Tibial nerve (tissue), 4 donors: Measurements from ENCODE around the gene NLRP9. TPM values are rescaled to one million over a fixed set of nuclear protein-coding genes. Genes with fewer than 3 reads are reported as not detected.

Source experiments
- DNase-seq, 2 donors: peaks; one replicate each; pipeline ENCODE4 v3.0.0-alpha.2; 2019; ENCODE audit warnings: low spot score in 2 of 2
- H3K27ac ChIP-seq, 4 donors: fragments of 200-600 bp; sonication (generic) in 3 of 4; one replicate each; pipeline ENCODE4 v1.5.1; 2017 to 2019; ENCODE audit warnings: mild to moderate bottlenecking in 1 of 4
- H3K27me3 ChIP-seq, 2 donors: fragments of 200-600 bp; sonication (generic) in 1 of 2; one replicate each; pipeline versions ENCODE4 v1.5.1 to v1.6.0; 2017 to 2019
- H3K36me3 ChIP-seq, 3 donors: fragments of 200-600 bp; sonication (generic); one replicate each; pipeline ENCODE4 v1.5.1; 2018 to 2019
- H3K4me1 ChIP-seq, 4 donors: fragments of 200-600 bp; sonication (generic) in 3 of 4; one replicate each; pipeline ENCODE4 v1.5.1; 2017 to 2019
- H3K4me3 ChIP-seq, 4 donors: fragments of 200-600 bp; sonication (generic) in 3 of 4; one replicate each; pipeline ENCODE4 v1.5.1; 2017 to 2019; ENCODE audit warnings: mild to moderate bottlenecking in 1 of 4, moderate library complexity in 1 of 4
- H3K9me3 ChIP-seq, 4 donors: fragments of 200-600 bp; sonication (generic) in 3 of 4; one replicate each; pipeline ENCODE4 v1.5.1; 2017 to 2019
- CTCF ChIP-seq, 5 experiments: fragments of 200-600 bp in 3 of 5; fragments of 450-650 bp in 2 of 5; sonication (generic) in 3 of 5; IDR thresholded peaks; one replicate each; pipeline ENCODE4 v1.5.1; 2016 to 2019; ENCODE audit warnings: antibody characterized with exemption in 5 of 5, mild to moderate bottlenecking in 3 of 5, moderate library complexity in 2 of 5
- EP300 ChIP-seq, 2 donors: sonication (generic); formaldehyde crosslinking; IDR thresholded peaks; one replicate each; pipeline ENCODE4 v1.6.1; 2017; ENCODE audit warnings: antibody characterized with exemption in 2 of 2, mild to moderate bottlenecking in 1 of 2
- POLR2A ChIP-seq, 2 donors: fragments of 450-650 bp; IDR thresholded peaks; one replicate each; pipeline ENCODE4 v1.6.1; 2017; ENCODE audit warnings: antibody characterized with exemption in 2 of 2, mild to moderate bottlenecking in 2 of 2, moderate library complexity in 2 of 2
- WGBS, 2 donors: methylation state at CpG; one replicate each; pipeline ENCODE4 v1.1.5; 2018; 5-methylcytosine and 5-hydroxymethylcytosine counted together
- total RNA-seq, 4 donors: library from RNA; depleted of rRNA; stranded (reverse); fragments of >200 nt; gene quantifications; one replicate each; pipeline ENCODE4 v1.1.0, GENCODE V29; 2016

NLRP9 gene
- total RNA-seq, 4 donors from 2014 or later, result not detected

GRCh38 chr19:55687281-55688201, 50.7 kb downstream of the NLRP9 start:
- H3K4me3 ChIP-seq, result no peak overlapping the region
- H3K27ac ChIP-seq, result peak overlapping the region in 1 of 4 donors; percentile 62
- 87 to 90% methylated on average over 22 of the region's 22 CpGs for WGBS, 2 donors
- peaks cover 0 to 100% (median 46%) of the 10 kb centered on the region in 3 donors for H3K36me3 ChIP-seq
- H3K27me3 ChIP-seq, result no peaks in the 10 kb centered on the region
- H3K4me1 ChIP-seq, result peaks cover 0 to 23% (median 0%) of the 10 kb centered on the region in 4 donors
- no peak for TF ChIP-seq POLR2A (IDR thresholded peaks at IDR 0.05)
- DNase-seq, result no peak
- H3K9me3 ChIP-seq, result no peaks in the 10 kb centered on the region

GRCh38 chr19:55686311-55687050, 51.7 kb downstream of the NLRP9 start:
- Histone ChIP-seq H3K9me3 (no peaks in the 10 kb centered on the region), H3K27me3 (no peaks in the 10 kb centered on the region), H3K27ac (no peak overlapping the region), H3K4me1 (peaks cover 0 to 23% (median 0%) of the 10 kb centered on the region in 4 donors), H3K36me3 (peaks cover 0 to 99% (median 38%) of the 10 kb centered on the region in 3 donors), H3K4me3 (no peak overlapping the region)
- TF ChIP-seq POLR2A (IDR thresholded peaks at IDR 0.05), result no peak
- TF ChIP-seq CTCF (IDR thresholded peaks at IDR 0.05), result no peak
- no peak for TF ChIP-seq EP300 (IDR thresholded peaks at IDR 0.05)
- WGBS, 2 donors, result 82 to 88% methylated on average over 27 to 29 of the region's 29 CpGs
- DNase-seq, result no peak

- TF ChIP-seq POLR2A (IDR thresholded peaks at IDR 0.05), result no peak
- no peak for TF ChIP-seq CTCF (IDR thresholded peaks at IDR 0.05)
- TF ChIP-seq EP300 (IDR thresholded peaks at IDR 0.05), result no peak
- no peak for DNase-seq
- no peaks in the 10 kb centered on the region for H3K27me3 ChIP-seq
- H3K27ac ChIP-seq, result no peak overlapping the region
- WGBS, 2 donors, result 91% methylated on average over 6 of the region's 6 CpGs
- no peaks in the 10 kb centered on the region for H3K9me3 ChIP-seq
- peaks cover 0 to 99% (median 34%) of the 10 kb centered on the region in 3 donors for H3K36me3 ChIP-seq
- peaks cover 0 to 25% (median 3%) of the 10 kb centered on the region in 4 donors for H3K4me1 ChIP-seq
- no peak overlapping the region for H3K4me3 ChIP-seq
These were observed 52.4 kb downstream of the NLRP9 start for GRCh38 chr19:55685776-55686175.

GRCh38 chr19:55684946-55685681, 53.1 kb downstream of the NLRP9 start:
- 94 to 95% methylated on average over 60 of the region's 60 CpGs for WGBS, 2 donors
- peaks cover 0 to 99% (median 33%) of the 10 kb centered on the region in 3 donors for H3K36me3 ChIP-seq
- no peak for DNase-seq
- TF ChIP-seq EP300 (IDR thresholded peaks at IDR 0.05) (no peak), POLR2A (IDR thresholded peaks at IDR 0.05) (no peak)
- H3K4me3 ChIP-seq, result no peak overlapping the region
- no peaks in the 10 kb centered on the region for H3K27me3 ChIP-seq
- H3K4me1 ChIP-seq, result peaks cover 0 to 32% (median 5%) of the 10 kb centered on the region in 4 donors
- H3K9me3 ChIP-seq, result no peaks in the 10 kb centered on the region
- H3K27ac ChIP-seq, result peak overlapping the region in 1 of 4 donors; percentile 32

- no peak for DNase-seq
- Histone ChIP-seq H3K4me1 (peaks cover 0 to 46% (median 12%) of the 10 kb centered on the region in 4 donors), H3K27ac (peak overlapping the region in 1 of 4 donors; percentile 32), H3K9me3 (no peaks in the 10 kb centered on the region), H3K4me3 (no peak overlapping the region), H3K27me3 (no peaks in the 10 kb centered on the region), H3K36me3 (peaks cover 0 to 99% (median 31%) of the 10 kb centered on the region in 3 donors)
- no peak for TF ChIP-seq POLR2A (IDR thresholded peaks at IDR 0.05)
- TF ChIP-seq EP300 (IDR thresholded peaks at IDR 0.05), result no peak
- no peak for TF ChIP-seq CTCF (IDR thresholded peaks at IDR 0.05)
- 88 to 91% methylated on average over 22 of the region's 22 CpGs for WGBS, 2 donors
These were observed 54.5 kb downstream of the NLRP9 start for GRCh38 chr19:55683449-55684261.
